ENCODE measurements around the gene MEIS3.

The MEIS3 gene

DNA sequence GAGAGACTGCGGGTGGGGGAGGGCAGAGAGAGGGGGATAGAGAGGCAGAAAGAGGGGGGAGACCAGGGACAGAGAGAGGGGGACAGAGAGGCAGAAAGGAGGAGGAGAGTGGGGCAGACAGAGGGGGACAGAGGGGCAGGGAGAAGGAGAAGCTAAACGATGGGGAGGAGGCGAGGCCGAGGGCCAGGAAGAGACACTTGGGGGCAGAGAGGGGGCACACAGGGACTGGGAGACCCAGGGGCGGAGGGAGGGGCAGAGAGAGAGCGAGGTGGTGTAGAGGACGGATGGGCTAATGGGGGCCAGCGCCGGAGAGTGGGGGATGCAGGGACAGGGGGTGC is 666 bp downstream of the MEIS3 start (continued):
- TF ChIP-seq, protein P1, sequence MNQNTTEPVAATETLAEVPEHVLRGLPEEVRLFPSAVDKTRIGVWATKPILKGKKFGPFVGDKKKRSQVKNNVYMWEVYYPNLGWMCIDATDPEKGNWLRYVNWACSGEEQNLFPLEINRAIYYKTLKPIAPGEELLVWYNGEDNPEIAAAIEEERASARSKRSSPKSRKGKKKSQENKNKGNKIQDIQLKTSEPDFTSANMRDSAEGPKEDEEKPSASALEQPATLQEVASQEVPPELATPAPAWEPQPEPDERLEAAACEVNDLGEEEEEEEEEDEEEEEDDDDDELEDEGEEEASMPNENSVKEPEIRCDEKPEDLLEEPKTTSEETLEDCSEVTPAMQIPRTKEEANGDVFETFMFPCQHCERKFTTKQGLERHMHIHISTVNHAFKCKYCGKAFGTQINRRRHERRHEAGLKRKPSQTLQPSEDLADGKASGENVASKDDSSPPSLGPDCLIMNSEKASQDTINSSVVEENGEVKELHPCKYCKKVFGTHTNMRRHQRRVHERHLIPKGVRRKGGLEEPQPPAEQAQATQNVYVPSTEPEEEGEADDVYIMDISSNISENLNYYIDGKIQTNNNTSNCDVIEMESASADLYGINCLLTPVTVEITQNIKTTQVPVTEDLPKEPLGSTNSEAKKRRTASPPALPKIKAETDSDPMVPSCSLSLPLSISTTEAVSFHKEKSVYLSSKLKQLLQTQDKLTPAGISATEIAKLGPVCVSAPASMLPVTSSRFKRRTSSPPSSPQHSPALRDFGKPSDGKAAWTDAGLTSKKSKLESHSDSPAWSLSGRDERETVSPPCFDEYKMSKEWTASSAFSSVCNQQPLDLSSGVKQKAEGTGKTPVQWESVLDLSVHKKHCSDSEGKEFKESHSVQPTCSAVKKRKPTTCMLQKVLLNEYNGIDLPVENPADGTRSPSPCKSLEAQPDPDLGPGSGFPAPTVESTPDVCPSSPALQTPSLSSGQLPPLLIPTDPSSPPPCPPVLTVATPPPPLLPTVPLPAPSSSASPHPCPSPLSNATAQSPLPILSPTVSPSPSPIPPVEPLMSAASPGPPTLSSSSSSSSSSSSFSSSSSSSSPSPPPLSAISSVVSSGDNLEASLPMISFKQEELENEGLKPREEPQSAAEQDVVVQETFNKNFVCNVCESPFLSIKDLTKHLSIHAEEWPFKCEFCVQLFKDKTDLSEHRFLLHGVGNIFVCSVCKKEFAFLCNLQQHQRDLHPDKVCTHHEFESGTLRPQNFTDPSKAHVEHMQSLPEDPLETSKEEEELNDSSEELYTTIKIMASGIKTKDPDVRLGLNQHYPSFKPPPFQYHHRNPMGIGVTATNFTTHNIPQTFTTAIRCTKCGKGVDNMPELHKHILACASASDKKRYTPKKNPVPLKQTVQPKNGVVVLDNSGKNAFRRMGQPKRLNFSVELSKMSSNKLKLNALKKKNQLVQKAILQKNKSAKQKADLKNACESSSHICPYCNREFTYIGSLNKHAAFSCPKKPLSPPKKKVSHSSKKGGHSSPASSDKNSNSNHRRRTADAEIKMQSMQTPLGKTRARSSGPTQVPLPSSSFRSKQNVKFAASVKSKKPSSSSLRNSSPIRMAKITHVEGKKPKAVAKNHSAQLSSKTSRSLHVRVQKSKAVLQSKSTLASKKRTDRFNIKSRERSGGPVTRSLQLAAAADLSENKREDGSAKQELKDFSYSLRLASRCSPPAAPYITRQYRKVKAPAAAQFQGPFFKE (tag by site-specific recombination; IDR thresholded peaks at IDR 0.05; ENCODE audit: borderline replicate concordance) = no peak
- TF ChIP-seq ZNF660 (tag by site-specific recombination; IDR thresholded peaks at IDR 0.05) (no peak), ZNF214 (tag by site-specific recombination; IDR thresholded peaks at IDR 0.05; ENCODE audit: borderline replicate concordance) (no peak), GLIS2 (tag by site-specific recombination; IDR thresholded peaks at IDR 0.05) (peak; percentile 89), ZFHX2 (tag by site-specific recombination; conservative IDR thresholded peaks at IDR 0.05) (peak; percentile 80), SP3 (tag by site-specific recombination; IDR thresholded peaks at IDR 0.05) (peak; percentile 28; the same call in 1 of the 2 replicates), ZNF341 (tag by site-specific recombination; IDR thresholded peaks at IDR 0.05; ENCODE audit: low read depth) (peak; percentile 11; the same call in 1 of the 2 replicates), ZNF548 (tag by site-specific recombination; IDR thresholded peaks at IDR 0.05) (no peak), ZXDB (tag by site-specific recombination; IDR thresholded peaks at IDR 0.05) (no peak), HOXD13 (CRISPR knock-in tag; IDR thresholded peaks at IDR 0.05; ENCODE audit: borderline replicate concordance) (no peak), ZNF202 (tag by site-specific recombination; IDR thresholded peaks at IDR 0.05; ENCODE audit: borderline replicate concordance) (peak; percentile 92; the same call in 1 of the 2 replicates), MEIS1 (CRISPR knock-in tag; IDR thresholded peaks at IDR 0.05; ENCODE audit: borderline replicate concordance) (no peak), ZNF174 (tag by site-specific recombination; IDR thresholded peaks at IDR 0.05) (no peak), ZNF768 (tag by site-specific recombination; IDR thresholded peaks at IDR 0.05) (no peak), ZNF555 (tag by site-specific recombination; conservative IDR thresholded peaks at IDR 0.05) (no peak), ZSCAN23 (tag by site-specific recombination; IDR thresholded peaks at IDR 0.05) (no peak)
- TF ChIP-seq, protein P2, sequence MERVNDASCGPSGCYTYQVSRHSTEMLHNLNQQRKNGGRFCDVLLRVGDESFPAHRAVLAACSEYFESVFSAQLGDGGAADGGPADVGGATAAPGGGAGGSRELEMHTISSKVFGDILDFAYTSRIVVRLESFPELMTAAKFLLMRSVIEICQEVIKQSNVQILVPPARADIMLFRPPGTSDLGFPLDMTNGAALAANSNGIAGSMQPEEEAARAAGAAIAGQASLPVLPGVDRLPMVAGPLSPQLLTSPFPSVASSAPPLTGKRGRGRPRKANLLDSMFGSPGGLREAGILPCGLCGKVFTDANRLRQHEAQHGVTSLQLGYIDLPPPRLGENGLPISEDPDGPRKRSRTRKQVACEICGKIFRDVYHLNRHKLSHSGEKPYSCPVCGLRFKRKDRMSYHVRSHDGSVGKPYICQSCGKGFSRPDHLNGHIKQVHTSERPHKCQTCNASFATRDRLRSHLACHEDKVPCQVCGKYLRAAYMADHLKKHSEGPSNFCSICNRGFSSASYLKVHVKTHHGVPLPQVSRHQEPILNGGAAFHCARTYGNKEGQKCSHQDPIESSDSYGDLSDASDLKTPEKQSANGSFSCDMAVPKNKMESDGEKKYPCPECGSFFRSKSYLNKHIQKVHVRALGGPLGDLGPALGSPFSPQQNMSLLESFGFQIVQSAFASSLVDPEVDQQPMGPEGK (tag by site-specific recombination; IDR thresholded peaks at IDR 0.05) = peak; percentile 96
- TF ChIP-seq, protein P3, sequence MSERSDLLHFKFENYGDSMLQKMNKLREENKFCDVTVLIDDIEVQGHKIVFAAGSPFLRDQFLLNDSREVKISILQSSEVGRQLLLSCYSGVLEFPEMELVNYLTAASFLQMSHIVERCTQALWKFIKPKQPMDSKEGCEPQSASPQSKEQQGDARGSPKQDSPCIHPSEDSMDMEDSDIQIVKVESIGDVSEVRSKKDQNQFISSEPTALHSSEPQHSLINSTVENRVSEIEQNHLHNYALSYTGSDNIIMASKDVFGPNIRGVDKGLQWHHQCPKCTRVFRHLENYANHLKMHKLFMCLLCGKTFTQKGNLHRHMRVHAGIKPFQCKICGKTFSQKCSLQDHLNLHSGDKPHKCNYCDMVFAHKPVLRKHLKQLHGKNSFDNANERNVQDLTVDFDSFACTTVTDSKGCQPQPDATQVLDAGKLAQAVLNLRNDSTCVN (tag by site-specific recombination; optimal IDR thresholded peaks at IDR 0.05) = peak; percentile 20
- TF ChIP-seq, protein P4, sequence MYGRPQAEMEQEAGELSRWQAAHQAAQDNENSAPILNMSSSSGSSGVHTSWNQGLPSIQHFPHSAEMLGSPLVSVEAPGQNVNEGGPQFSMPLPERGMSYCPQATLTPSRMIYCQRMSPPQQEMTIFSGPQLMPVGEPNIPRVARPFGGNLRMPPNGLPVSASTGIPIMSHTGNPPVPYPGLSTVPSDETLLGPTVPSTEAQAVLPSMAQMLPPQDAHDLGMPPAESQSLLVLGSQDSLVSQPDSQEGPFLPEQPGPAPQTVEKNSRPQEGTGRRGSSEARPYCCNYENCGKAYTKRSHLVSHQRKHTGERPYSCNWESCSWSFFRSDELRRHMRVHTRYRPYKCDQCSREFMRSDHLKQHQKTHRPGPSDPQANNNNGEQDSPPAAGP (tag by site-specific recombination; IDR thresholded peaks at IDR 0.05) = no peak
- TF ChIP-seq, protein P5, sequence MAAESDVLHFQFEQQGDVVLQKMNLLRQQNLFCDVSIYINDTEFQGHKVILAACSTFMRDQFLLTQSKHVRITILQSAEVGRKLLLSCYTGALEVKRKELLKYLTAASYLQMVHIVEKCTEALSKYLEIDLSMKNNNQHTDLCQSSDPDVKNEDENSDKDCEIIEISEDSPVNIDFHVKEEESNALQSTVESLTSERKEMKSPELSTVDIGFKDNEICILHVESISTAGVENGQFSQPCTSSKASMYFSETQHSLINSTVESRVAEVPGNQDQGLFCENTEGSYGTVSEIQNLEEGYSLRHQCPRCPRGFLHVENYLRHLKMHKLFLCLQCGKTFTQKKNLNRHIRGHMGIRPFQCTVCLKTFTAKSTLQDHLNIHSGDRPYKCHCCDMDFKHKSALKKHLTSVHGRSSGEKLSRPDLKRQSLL (tag by site-specific recombination; IDR thresholded peaks at IDR 0.05) = no peak
- TF ChIP-seq, protein P6, sequence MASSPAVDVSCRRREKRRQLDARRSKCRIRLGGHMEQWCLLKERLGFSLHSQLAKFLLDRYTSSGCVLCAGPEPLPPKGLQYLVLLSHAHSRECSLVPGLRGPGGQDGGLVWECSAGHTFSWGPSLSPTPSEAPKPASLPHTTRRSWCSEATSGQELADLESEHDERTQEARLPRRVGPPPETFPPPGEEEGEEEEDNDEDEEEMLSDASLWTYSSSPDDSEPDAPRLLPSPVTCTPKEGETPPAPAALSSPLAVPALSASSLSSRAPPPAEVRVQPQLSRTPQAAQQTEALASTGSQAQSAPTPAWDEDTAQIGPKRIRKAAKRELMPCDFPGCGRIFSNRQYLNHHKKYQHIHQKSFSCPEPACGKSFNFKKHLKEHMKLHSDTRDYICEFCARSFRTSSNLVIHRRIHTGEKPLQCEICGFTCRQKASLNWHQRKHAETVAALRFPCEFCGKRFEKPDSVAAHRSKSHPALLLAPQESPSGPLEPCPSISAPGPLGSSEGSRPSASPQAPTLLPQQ (tag by site-specific recombination; IDR thresholded peaks at IDR 0.05) = no peak

Measured in HEK293 (cell line).